ENCODE data around the gene NLGN4X.

DNA sequence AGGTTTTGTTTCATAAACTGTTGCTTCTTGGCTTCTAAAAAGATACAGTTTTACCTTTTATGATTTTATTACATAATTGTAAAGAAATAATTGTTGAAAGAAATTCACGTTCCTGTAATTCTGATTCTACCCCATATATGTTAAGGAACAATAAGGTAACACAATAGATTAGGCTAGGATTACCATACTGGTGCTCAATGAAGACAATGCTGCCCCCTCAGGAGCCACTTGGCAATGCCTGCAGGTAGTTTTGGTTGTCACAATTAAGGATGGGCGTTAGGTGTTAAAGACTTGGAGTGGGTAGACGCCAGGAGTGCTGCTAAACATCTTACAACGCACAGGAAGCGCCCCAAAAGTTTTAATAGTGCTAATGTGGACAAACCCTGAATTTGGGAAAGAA is 133.2 kb downstream of the NLGN4X start:
- TF ChIP-seq POLR2AphosphoS5 (IDR thresholded peaks at IDR 0.05; ENCODE audit: low read depth, low read length) = no peak
- TF ChIP-seq TAF1 (IDR thresholded peaks at IDR 0.05; ENCODE audit: borderline replicate concordance, low read depth, low read length) = no peak
